Cerebellar cortex (tissue), 1 donor: Measurements from ENCODE around the gene LRRC1.
"Not testable (repeated sequence)": the region's sequence is repeated elsewhere in the genome, so short reads cannot be mapped to it uniquely, and the experiment has no call there.

Source experiments
- DNase-seq: peaks from one replicate; pipeline ENCODE4 v3.0.0-alpha.2; 2015; ENCODE audit warnings: low spot score

LRRC1 gene

GRCh38 chr6:53794720-53795339 lies at the start of gene LRRC1:
TSS of gene LRRC1 (plus strand) at chr6:53795005. CDS start at chr6:53795257, 252 bp downstream.
- peak; percentile 81 for DNase-seq

- no peak for DNase-seq
Observed at GRCh38 chr6:53746442-53747103, 48.2 kb upstream of the LRRC1 start.

GRCh38 chr6:53750052-53750650 lies 44.7 kb upstream of the LRRC1 start:
- DNase-seq = no peak

GRCh38 chr6:53751417-53751816 lies 43.4 kb upstream of the LRRC1 start:
- DNase-seq = no peak

- DNase-seq = no peak
Observed at GRCh38 chr6:53752440-53752839, 42.4 kb upstream of the LRRC1 start.

GRCh38 chr6:53752856-53753255 lies 41.9 kb upstream of the LRRC1 start:
- DNase-seq = no peak

- no peak for DNase-seq
Observed at GRCh38 chr6:53754330-53754729, 40.5 kb upstream of the LRRC1 start.

- DNase-seq = no peak
Observed at GRCh38 chr6:53756396-53756795, 38.4 kb upstream of the LRRC1 start.

GRCh38 chr6:53758496-53758895 lies 36.3 kb upstream of the LRRC1 start:
- DNase-seq = no peak

GRCh38 chr6:53761036-53761435 lies 33.8 kb upstream of the LRRC1 start:
- no peak for DNase-seq

GRCh38 chr6:53765270-53765669 lies 29.5 kb upstream of the LRRC1 start:
- DNase-seq = no peak

GRCh38 chr6:53766930-53767329 lies 27.9 kb upstream of the LRRC1 start:
- no peak for DNase-seq

- no peak for DNase-seq
Observed at GRCh38 chr6:53767941-53768340, 26.9 kb upstream of the LRRC1 start.

GRCh38 chr6:53768636-53769035 lies 26.2 kb upstream of the LRRC1 start:
- DNase-seq = no peak

- no peak for DNase-seq
Observed at GRCh38 chr6:53770780-53771249, 24.0 kb upstream of the LRRC1 start.

- no peak for DNase-seq
Observed at GRCh38 chr6:53771785-53772624, 22.8 kb upstream of the LRRC1 start.

GRCh38 chr6:53773044-53773696 lies 21.6 kb upstream of the LRRC1 start:
- no peak for DNase-seq

- DNase-seq = not testable (repeated sequence)
Observed at GRCh38 chr6:53776152-53776551, 18.7 kb upstream of the LRRC1 start.

- not testable (repeated sequence) for DNase-seq
Observed at GRCh38 chr6:53784991-53785390, 9.8 kb upstream of the LRRC1 start.

- no peak for DNase-seq
Observed at GRCh38 chr6:53786832-53787231, 8.0 kb upstream of the LRRC1 start.

- DNase-seq = no peak
Observed at GRCh38 chr6:53790886-53791285, 3.9 kb upstream of the LRRC1 start.

GRCh38 chr6:53792016-53792415 lies 2.8 kb upstream of the LRRC1 start:
- DNase-seq = no peak
